MM.1S (cell line): ENCODE data around the gene WDFY4.

Source experiments
- EZH2 ChIP-seq: fragments of 300-600 bp; sonication (generic); optimal IDR thresholded peaks from 2 replicates; pipeline ENCODE3; 2017; ENCODE audit warnings: low read depth, mild to moderate bottlenecking, antibody characterized with exemption, low read length, mixed read lengths
- EZH2phosphoT487 ChIP-seq: fragments of 300-600 bp; sonication (generic); IDR thresholded peaks from 2 replicates; pipeline ENCODE4 v1.6.1; 2018; ENCODE audit warnings: antibody characterized with exemption, low read length
- TF ChIP-seq, protein P1 (sequence below): fragments of 300-600 bp; sonication (generic); IDR thresholded peaks from 2 replicates; pipeline ENCODE4 v1.5.1; 2016; ENCODE audit warnings: antibody characterized with exemption, low read length, mixed read lengths

DNA sequence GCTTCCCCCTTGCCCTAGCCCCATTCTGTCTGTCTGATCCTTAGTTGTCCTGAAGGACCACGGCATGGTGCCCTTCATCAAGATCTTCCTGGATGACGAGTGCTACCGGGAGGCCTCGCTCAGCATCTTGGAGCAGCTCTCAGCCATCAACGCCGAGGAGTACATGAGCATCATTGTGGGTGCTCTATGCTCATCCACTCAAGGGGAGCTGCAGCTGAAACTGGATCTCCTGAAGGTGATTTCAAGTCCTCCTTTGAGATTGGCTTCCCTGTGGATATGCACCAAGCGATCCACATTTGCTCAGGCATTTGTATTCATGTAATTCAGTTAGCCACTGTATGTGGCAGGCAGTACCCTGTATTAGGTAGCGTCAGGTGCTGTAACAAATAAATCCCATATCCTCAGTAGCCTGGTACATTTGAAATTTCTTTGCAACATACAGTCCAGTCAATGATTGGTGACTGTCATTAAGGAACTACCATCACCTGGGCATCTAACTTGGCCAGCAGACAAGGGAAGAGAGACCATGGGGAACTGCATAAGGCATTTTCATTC lies 51.2 kb downstream of the WDFY4 start:
- TF ChIP-seq, protein P1, sequence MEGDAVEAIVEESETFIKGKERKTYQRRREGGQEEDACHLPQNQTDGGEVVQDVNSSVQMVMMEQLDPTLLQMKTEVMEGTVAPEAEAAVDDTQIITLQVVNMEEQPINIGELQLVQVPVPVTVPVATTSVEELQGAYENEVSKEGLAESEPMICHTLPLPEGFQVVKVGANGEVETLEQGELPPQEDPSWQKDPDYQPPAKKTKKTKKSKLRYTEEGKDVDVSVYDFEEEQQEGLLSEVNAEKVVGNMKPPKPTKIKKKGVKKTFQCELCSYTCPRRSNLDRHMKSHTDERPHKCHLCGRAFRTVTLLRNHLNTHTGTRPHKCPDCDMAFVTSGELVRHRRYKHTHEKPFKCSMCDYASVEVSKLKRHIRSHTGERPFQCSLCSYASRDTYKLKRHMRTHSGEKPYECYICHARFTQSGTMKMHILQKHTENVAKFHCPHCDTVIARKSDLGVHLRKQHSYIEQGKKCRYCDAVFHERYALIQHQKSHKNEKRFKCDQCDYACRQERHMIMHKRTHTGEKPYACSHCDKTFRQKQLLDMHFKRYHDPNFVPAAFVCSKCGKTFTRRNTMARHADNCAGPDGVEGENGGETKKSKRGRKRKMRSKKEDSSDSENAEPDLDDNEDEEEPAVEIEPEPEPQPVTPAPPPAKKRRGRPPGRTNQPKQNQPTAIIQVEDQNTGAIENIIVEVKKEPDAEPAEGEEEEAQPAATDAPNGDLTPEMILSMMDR = no peak
- TF ChIP-seq EZH2 (no peak), EZH2phosphoT487 (no peak)
